HG03342 (cell line): ENCODE data around the gene PHLDB2.
A peak's percentile ranks its signal among the peaks of the same experiment; 100 is the strongest.

Experiments used
- ATAC-seq: cut with Tn5 transposase; IDR thresholded peaks from one replicate; pipeline ENCODE4 v1.9.1; 2021; ENCODE audit warnings: mild to moderate bottlenecking, moderate library complexity; ENCODE audit not compliant: unreplicated experiment

Gene PHLDB2

GRCh38 chr3:111954228-111954990 lies 95.3 kb downstream of the PHLDB2 start:
- no peak for ATAC-seq

- ATAC-seq, result no peak
Measured at GRCh38 chr3:111955876-111956275, 96.8 kb downstream of the PHLDB2 start.

DNA sequence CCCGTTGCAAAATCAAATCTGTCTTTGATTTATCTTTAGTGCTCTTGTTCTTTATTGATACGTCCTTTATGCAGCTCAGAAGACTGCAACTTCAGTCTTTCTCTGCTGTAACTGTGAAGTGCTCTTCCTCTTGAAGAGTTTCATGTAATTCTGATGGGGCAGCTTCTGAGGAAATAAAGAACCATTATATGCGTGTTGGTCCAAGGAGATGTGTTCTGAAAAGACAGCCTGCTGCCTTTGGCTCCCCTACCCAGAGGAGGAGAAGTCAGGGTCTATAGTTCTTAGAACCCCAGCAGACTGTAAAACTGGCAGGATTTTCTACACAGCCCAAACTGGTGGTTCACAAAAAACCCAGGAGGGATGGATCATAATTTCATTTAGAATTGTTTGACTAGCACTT lies 97.4 kb downstream of the PHLDB2 start:
- ATAC-seq, result no peak

- no peak for ATAC-seq
Measured at GRCh38 chr3:111956995-111957734, 98.1 kb downstream of the PHLDB2 start.

- ATAC-seq, result no peak
Measured at GRCh38 chr3:111961461-111962164, 102.5 kb downstream of the PHLDB2 start.

- no peak for ATAC-seq
Measured at GRCh38 chr3:111963424-111963823, 104.4 kb downstream of the PHLDB2 start.

- no peak for ATAC-seq
Measured at GRCh38 chr3:111965484-111965883, 106.4 kb downstream of the PHLDB2 start.

GRCh38 chr3:111967068-111967467 lies 108.0 kb downstream of the PHLDB2 start:
- no peak for ATAC-seq

DNA sequence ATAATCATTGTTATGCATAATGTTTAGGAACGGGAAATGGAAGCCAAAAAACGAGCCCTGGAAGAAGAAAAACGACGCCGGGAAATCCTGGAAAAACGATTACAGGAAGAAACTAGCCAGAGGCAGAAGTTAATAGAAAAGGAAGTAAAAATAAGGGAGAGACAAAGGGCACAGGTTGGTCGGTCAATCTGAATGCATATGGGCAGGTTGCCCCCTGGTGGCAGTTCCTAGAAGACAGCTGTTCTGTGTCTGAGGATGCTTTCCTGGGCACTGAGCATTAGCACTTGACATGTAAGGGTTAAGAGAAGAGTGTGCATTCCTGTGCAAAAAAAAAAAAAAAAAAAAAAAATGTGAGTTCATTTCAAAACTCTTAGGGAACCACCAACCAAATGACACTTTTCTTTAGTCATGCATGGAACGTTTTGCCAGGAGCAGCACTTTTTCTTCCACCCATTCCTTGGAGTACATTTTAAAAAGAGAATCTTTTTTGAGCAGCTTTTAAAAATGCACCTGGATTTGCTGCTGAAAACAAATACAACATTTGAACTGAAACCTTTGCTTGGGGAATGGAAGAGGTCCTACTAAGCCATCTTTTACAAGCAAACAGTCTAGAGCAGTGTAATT lies 108.7 kb downstream of the PHLDB2 start:
- ATAC-seq, result peak; percentile 96

DNA sequence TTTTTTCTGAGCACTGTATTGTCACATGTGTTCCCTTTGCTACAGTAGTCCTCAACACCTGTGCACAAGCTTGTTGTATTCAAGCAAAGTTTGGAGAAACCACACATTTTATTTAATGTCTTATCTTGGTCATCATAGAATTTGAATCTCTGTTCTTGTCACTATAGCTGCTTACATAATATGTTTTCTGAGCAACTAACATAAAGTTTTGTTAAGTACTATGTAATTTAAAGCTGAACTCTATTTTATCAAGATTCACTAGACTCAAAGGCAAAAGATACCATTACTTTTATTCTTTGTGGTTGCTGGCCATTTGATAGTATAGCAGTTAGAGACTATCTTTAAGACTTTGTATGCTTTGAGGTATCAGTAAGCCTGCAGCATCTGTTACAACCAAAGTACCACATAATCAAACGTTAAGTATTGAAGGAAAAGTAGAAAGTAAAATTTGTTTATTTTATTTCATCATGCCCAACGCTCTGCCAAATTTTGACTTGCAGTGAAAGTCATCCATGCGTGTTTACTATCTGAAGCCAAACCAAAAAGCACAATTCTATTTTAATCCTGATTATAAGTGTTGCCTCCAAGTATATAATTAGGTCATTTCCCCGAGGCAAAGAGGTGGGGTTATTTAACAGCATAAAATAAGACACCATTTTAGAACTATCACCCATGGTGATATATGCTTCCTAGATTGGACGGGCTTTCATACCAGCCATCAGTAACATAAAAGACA lies 109.4 kb downstream of the PHLDB2 start:
- no peak for ATAC-seq

DNA sequence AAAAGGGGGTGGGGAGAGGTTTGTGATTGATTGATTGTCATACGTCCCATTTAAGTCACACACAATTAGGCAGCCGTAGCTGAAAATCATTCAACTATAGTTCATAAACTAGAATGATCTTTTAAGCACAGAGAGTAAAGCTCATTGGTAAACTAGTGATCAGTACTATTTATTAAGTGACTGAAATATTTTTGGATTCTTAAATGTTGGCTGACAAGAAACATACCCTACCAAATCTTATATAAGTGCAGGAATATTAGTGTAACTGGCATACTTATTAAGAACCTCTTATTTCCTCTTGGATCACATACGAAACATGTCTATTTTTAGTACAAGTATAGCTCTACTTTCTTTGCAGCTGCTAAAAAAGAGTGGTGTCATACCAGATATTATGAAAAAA lies 111.3 kb downstream of the PHLDB2 start:
- no peak for ATAC-seq

GRCh38 chr3:111971533-111972130 lies 112.6 kb downstream of the PHLDB2 start:
- ATAC-seq, result no peak

DNA sequence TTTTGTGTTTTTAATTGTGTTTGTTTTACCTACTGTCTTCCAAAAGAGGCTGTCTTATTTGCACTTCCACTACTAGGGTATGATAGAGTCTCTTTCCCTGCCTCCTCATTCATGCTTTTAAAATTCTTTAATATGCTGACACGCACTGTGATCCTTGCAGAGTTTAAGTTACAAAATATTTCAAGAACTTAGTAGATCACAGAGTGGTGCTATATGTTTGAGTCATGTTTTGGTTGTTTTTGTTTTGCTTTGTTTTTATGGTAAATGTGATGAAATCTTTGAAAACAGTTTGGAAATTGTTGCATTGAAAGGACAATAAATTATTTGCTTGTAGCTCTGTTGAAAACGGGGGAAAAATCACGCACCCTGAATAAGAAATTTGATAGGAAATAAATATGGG lies 113.8 kb downstream of the PHLDB2 start:
- ATAC-seq, result no peak

GRCh38 chr3:111975131-111975530 lies 116.1 kb downstream of the PHLDB2 start:
- no peak for ATAC-seq

DNA sequence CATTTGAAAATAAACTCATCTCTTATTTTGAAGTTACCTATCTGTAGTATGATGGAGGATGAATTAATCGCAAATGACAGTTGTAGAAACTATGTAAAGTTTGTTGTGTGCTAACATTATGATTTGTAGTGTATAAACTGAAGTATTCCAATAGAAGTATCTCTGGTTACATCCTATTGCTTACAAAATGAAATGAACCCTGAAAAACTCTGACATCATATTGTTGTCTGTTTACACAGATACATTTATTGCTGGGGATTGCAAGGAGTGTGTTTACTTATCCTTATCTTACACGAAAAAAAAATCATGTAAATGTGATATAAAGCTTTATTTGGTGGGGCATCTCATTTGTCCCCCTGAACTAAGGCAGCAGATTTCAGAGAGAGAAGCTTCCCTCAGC lies 117.2 kb downstream of the PHLDB2 start:
- no peak for ATAC-seq

GRCh38 chr3:111978583-111979433 lies 119.7 kb downstream of the PHLDB2 start, which contains the start of gene ABHD10:
Gene ABHD10 (plus strand): TSS chr3:111979026. CDS start chr3:111979062, 36 bp downstream.
- ATAC-seq, result peak; percentile 92

- peak; percentile 39 for ATAC-seq
Measured at GRCh38 chr3:111979434-111980038, 120.5 kb downstream of the PHLDB2 start.

DNA sequence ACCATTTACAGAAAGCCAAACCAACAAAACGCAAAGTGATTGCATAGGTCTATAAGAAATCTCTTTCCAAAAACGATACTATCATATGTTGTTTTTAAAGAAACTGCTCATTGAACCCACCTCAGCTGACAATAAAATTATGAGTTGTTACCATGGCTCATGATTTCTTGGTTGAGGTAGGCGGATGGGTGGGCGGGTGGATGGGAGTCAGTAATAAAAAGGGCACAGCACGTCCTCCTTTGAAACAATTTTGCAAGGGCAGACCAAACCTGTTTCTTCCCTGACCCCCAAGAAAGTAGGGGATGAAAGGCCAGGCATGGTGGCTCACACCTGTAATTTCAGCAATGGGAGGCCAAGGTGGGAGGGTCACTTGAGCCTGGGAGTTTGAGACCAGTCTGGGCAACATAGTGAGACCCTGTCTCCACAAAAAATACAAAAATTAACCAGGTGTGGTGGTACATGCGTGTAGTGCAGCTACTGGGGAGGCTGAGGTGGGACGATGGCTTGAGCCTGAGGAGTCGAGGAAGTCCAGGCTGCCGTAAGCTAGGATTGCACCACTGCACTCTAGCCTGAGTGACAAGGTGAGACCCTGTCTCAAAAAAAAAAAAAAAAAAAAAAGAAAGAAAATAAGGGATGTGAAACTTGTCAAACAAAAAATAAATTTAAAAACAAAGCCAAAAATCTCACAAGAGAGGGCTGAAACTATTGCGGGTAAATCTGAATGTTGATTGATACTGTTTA lies 121.8 kb downstream of the PHLDB2 start:
- ATAC-seq, result no peak
